ENCODE data around the gene EIF3J. TPM values are rescaled to one million over a fixed set of nuclear protein-coding genes. Genes with fewer than 3 reads are reported as not detected.

EIF3J gene
- total and polyA plus RNA-seq, 4 donors, result 23.5 to 49.9 (median 39.6) TPM

GRCh38 chr15:44573386-44573785 lies 36.4 kb downstream of the EIF3J start:
- Histone ChIP-seq H3K36me3 (ENCODE audit: control insufficient read depth in 4 of 4, insufficient read depth in 3 of 4, low read depth in 1 of 4, low read length in 3 of 4) (peaks cover 2 to 38% (median 31%) of the 10 kb centered on the region in 4 donors), H3K27me3 (ENCODE audit: control insufficient read depth in 4 of 4, insufficient read depth in 4 of 4, low read length in 3 of 4) (no peaks in the 10 kb centered on the region), H3K27ac (ENCODE audit: low read depth in 1 of 2, low read length in 2 of 2) (no peak overlapping the region), H3K4me3 (ENCODE audit: low read depth in 1 of 3, low read length in 3 of 3) (no peak overlapping the region), H3K4me1 (ENCODE audit: control insufficient read depth in 4 of 4, insufficient read depth in 4 of 4, low read length in 3 of 4) (peaks cover 0 to under 1% (median 0%) of the 10 kb centered on the region in 4 donors), H3K9ac (ENCODE audit: low read depth in 1 of 2, low read length in 2 of 2) (no peak overlapping the region), H3K9me3 (ENCODE audit: control insufficient read depth in 4 of 4, low read length in 3 of 4) (no peaks in the 10 kb centered on the region)
- 95% methylated on average over 6 of the region's 6 CpGs for whole genome bisulfite sequencing
- no peak for DNase-seq (ENCODE audit: low spot score)
- TF ChIP-seq CTCF (IDR thresholded peaks at IDR 0.05; ENCODE audit: low read depth, low read length, missing input control), result no peak
- TF ChIP-seq TAF1 (conservative IDR thresholded peaks at IDR 0.05), result no peak
- TF ChIP-seq JUND (IDR thresholded peaks at IDR 0.05), result no peak
- no peak for TF ChIP-seq FOXA2 (IDR thresholded peaks at IDR 0.05)
- TF ChIP-seq, protein P1, sequence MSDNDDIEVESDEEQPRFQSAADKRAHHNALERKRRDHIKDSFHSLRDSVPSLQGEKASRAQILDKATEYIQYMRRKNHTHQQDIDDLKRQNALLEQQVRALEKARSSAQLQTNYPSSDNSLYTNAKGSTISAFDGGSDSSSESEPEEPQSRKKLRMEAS (IDR thresholded peaks at IDR 0.05), result no peak
- TF ChIP-seq EGR1 (IDR thresholded peaks at IDR 0.05; ENCODE audit: low read depth in 2 of 2), result no peak
- TF ChIP-seq RAD21 (IDR thresholded peaks at IDR 0.05), result no peak
- TF ChIP-seq HNF4G (IDR thresholded peaks at IDR 0.05), result no peak
- no peak for TF ChIP-seq HNF4A (conservative IDR thresholded peaks at IDR 0.05)
- TF ChIP-seq REST (IDR thresholded peaks at IDR 0.05), result no peak

- no peak for TF ChIP-seq REST (IDR thresholded peaks at IDR 0.05)
- TF ChIP-seq GABPA (IDR thresholded peaks at IDR 0.05 in 1 of 2, conservative IDR thresholded peaks at IDR 0.05 in 1 of 2), result no peak
- TF ChIP-seq TAF1 (conservative IDR thresholded peaks at IDR 0.05), result no peak
- TF ChIP-seq, protein P2, sequence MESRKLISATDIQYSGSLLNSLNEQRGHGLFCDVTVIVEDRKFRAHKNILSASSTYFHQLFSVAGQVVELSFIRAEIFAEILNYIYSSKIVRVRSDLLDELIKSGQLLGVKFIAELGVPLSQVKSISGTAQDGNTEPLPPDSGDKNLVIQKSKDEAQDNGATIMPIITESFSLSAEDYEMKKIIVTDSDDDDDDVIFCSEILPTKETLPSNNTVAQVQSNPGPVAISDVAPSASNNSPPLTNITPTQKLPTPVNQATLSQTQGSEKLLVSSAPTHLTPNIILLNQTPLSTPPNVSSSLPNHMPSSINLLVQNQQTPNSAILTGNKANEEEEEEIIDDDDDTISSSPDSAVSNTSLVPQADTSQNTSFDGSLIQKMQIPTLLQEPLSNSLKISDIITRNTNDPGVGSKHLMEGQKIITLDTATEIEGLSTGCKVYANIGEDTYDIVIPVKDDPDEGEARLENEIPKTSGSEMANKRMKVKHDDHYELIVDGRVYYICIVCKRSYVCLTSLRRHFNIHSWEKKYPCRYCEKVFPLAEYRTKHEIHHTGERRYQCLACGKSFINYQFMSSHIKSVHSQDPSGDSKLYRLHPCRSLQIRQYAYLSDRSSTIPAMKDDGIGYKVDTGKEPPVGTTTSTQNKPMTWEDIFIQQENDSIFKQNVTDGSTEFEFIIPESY (IDR thresholded peaks at IDR 0.05), result no peak
- no peak for TF ChIP-seq RXRA (IDR thresholded peaks at IDR 0.05)
- no peak for TF ChIP-seq RAD21 (IDR thresholded peaks at IDR 0.05)
- TF ChIP-seq, protein P3, sequence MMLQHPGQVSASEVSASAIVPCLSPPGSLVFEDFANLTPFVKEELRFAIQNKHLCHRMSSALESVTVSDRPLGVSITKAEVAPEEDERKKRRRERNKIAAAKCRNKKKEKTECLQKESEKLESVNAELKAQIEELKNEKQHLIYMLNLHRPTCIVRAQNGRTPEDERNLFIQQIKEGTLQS (IDR thresholded peaks at IDR 0.05), result no peak
- no peak for TF ChIP-seq HNF4A (conservative IDR thresholded peaks at IDR 0.05)
- TF ChIP-seq CTCF (IDR thresholded peaks at IDR 0.05; ENCODE audit: low read depth, low read length, missing input control), result no peak
- no peak for TF ChIP-seq FOXA1 (IDR thresholded peaks at IDR 0.05)
- TF ChIP-seq NR2F2 (IDR thresholded peaks at IDR 0.05), result no peak
- no peak for TF ChIP-seq YY1 (IDR thresholded peaks at IDR 0.05)
- Histone ChIP-seq H3K4me3 (ENCODE audit: low read depth in 1 of 3, low read length in 3 of 3) (no peak overlapping the region), H3K27ac (ENCODE audit: low read depth in 1 of 2, low read length in 2 of 2) (no peak overlapping the region), H3K4me1 (ENCODE audit: control insufficient read depth in 4 of 4, insufficient read depth in 4 of 4, low read length in 3 of 4) (peaks cover 0 to 3% (median 0%) of the 10 kb centered on the region in 4 donors), H3K36me3 (ENCODE audit: control insufficient read depth in 4 of 4, insufficient read depth in 3 of 4, low read depth in 1 of 4, low read length in 3 of 4) (peaks cover 2 to 29% (median 27%) of the 10 kb centered on the region in 4 donors), H3K27me3 (ENCODE audit: control insufficient read depth in 4 of 4, insufficient read depth in 4 of 4, low read length in 3 of 4) (no peaks in the 10 kb centered on the region), H3K9me3 (ENCODE audit: control insufficient read depth in 4 of 4, low read length in 3 of 4) (no peaks in the 10 kb centered on the region), H3K9ac (ENCODE audit: low read depth in 1 of 2, low read length in 2 of 2) (no peak overlapping the region)
- DNase-seq (ENCODE audit: low spot score), result no peak
- WGBS, result 86% methylated on average over 1 of the region's 1 CpG
These were observed 37.8 kb downstream of the EIF3J start for GRCh38 chr15:44574734-44575133.

Data from liver (tissue), 9 donors.